ENCODE measurements around the gene CFAP251.
"Not testable (repeated sequence)": the region's sequence is repeated elsewhere in the genome, so short reads cannot be mapped to it uniquely, and the experiment has no call there.

The CFAP251 gene

GRCh38 chr12:122029620-122030423 lies 111.4 kb downstream of the CFAP251 start:
- DNase-seq: no peak

GRCh38 chr12:122030424-122031035 lies 112.1 kb downstream of the CFAP251 start:
- DNase-seq: peak; percentile 23

GRCh38 chr12:122031342-122032216 lies 113.2 kb downstream of the CFAP251 start:
- no peak for DNase-seq

- no peak for DNase-seq
These were observed 114.2 kb downstream of the CFAP251 start for GRCh38 chr12:122032580-122032979.

- DNase-seq: no peak
These were observed 116.9 kb downstream of the CFAP251 start for GRCh38 chr12:122035292-122035691.

- DNase-seq: no peak
These were observed 117.8 kb downstream of the CFAP251 start for GRCh38 chr12:122036153-122036552.

- DNase-seq: no peak
These were observed 122.4 kb downstream of the CFAP251 start for GRCh38 chr12:122040579-122041386.

- DNase-seq: not testable (repeated sequence)
These were observed 123.1 kb downstream of the CFAP251 start for GRCh38 chr12:122041458-122041857.

GRCh38 chr12:122042910-122043309 lies 124.5 kb downstream of the CFAP251 start:
- DNase-seq: no peak

GRCh38 chr12:122043476-122043875 lies 125.1 kb downstream of the CFAP251 start:
- DNase-seq: no peak

- DNase-seq: no peak
These were observed 126.9 kb downstream of the CFAP251 start for GRCh38 chr12:122045262-122045661.

- no peak for DNase-seq
These were observed 127.8 kb downstream of the CFAP251 start for GRCh38 chr12:122046145-122046544.

- no peak for DNase-seq
These were observed 129.8 kb downstream of the CFAP251 start for GRCh38 chr12:122048151-122048550.

GRCh38 chr12:122049827-122050226 lies 131.4 kb downstream of the CFAP251 start:
- no peak for DNase-seq

- DNase-seq: no peak
These were observed 132.3 kb downstream of the CFAP251 start for GRCh38 chr12:122050706-122051105.

GRCh38 chr12:122051231-122051876 lies 133.0 kb downstream of the CFAP251 start:
- DNase-seq: no peak

- DNase-seq: peak; percentile 41
These were observed 133.9 kb downstream of the CFAP251 start for GRCh38 chr12:122052285-122052684.
